ENCODE data around the gene SPTB.

- TF ChIP-seq CTCF (IDR thresholded peaks at IDR 0.05; ENCODE audit: insufficient read depth, low read length, poor library complexity, severe bottlenecking) (no peak), EZH2phosphoT487 (conservative IDR thresholded peaks at IDR 0.05; ENCODE audit: low read length) (no peak)
These were observed 118.8 kb downstream of the SPTB start for GRCh38 chr14:64760916-64761315.

All from SU-DHL-6 (cell line).